ENCODE measurements around the gene POP7.

The POP7 gene

DNA sequence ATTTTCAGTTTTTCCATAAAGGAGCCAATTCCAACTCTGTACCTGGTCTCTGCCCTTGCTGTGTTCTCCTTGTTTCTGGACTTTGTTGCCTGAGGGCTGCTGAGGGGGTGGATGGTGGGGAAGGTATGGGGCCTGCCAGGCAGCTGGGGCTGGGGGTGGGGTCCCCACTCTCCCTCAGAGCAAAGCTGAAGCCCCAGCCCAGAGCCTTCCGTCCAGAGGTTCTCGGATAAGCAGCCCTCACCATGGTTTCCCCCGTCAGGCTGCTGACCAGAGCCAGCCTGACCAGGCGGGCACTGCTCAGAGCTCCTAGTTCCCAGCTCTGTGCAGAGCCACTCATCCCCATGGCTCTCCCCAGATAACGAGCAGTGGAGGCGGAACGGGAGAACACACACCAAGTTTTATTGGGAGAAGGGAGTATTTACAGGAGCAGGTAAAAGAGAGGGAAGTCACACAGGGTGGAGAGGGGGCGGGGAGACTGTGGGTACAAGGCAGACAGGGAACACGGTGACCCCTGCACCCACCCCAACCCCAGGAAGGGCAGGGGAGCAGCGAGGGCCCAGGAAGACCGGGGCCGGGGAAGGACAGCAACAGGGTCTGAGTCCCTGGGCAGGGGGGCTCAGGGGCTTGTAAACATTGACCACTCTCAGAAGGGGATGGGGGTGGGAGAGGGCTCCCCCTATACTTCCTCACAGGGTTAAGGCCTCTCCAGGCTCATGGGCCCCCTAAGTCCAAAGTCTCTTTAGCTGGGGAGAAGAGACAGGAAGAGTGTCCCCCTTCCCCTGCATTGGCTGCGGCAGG is 26.6 kb upstream of the POP7 start:
- no peak for DNase-seq

DNA sequence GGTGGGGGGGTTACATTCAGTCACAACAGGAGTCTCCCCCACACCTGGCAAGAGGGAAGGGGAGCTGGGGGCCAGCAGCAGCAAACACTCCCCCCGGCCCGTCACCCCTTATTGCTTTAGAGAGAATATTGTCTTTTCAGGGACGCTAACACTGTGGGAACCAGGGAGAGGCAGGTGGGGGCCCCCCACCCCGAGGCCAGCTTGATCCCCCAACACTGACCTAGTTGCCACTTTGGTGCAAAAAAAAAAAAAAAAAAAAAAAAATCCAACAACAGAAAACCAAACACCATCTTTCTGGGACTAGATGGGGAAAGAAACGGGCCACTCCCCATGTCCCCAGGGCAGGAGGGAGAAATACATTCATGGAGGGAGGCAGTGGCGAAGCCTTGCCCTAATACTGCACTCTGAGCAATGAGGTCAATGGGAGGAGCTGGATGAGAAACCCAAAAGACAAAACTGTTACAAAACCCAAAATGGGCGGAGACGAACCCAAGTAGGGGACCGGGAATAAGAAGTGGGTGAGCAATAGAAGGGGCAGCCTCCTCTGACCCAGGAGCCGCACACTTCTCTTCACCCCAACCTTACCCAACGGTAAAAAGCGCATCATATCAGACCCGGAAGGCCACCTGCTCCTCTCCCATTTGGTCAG is 25.9 kb upstream of the POP7 start:
- DNase-seq, result no peak

DNA sequence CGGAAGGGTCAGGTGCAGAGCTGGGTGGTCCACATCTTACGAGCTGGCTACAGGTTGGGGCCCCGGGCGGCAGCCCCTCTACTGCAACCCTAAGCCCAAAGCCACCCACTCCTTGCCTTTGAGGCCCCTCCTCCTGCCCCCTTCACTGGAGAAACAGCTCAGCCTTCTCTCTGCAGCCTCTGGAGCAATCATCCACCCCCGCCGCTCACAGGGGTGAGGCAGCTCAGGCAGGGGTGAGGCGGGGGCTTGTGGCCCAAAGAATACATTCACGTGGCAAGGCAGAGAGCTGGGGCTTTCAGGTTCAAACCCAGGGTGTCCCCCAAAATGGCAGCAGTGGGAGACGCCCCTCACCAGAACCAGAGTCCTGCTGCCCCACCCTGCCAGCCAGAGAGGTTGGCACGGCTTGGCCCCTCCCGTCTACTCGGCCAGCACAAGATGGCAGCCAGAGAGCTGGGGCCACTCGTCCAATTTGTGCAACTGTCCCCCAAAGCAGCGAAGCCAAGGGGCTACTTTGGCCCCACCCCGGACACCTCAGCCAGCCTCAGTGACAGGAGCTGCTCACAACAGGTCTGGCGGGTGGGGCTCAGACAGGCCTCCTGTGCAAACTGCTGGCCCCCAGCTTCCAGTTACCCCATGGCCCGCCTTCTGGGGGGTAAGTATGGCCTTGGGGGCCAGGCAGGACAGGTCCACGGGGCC is 25.2 kb upstream of the POP7 start:
- no peak for DNase-seq

DNA sequence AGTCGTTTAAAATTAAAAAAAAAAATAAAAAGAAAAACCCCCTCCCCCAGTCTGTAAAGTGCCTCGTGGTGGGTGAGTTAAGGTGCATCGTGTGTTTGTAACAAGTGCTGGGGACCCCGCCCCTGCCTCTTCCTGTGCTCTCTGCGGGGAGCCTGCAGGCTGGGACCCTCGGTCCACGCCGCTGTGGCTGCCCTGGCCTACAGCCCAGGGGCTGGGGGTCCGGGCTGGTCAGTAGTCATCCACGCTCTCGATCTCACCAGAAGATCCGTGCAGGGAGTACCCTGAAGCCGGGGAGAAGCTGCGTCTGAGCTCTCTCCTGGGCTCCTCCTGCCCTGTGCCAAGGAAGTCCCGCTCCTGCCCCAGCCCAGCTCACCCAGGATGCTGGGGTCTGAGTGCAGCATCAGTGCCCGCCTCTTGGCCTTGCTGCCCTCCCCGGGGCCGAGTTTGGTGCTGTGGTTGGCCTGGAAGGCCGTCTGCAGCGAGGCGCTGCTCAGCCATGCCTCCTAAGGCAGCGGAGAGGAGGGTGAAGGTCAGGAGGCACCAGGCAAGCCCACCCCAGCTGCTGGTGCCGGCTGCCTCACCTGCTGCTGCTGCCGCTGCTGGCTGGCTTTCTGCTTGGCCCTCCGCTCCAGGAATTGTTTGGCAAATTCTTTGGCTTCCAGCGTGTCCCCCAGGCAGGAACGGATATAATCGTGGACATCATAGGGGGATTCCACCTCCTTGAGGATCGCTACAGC is 24.3 kb upstream of the POP7 start:
- DNase-seq, result no peak

DNA sequence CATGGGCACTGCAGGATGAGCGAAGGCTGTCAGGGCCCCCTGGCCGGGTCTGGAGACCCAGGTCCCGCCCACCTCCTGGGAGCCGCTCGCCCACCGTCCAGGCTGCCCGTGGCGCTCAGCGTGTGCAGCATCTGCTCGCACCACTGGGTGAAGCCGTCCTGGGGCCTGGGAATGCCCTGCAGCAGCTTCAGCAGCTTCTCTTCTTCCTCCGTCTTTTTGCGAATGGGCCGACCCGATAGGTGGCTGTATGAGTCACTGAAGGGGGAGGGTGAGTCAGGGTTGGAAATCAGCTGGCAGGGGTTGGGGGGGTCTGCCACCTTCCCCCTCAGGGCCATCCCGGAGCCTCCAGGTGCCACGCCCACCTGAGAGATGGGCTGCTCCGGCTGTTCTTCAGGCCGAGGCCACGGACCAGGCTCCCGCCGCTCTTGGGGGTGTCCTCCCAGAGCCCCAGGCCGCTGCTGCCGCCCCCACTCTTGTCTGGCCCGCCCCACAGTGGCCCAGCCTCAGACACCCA is 23.6 kb upstream of the POP7 start:
- DNase-seq, result no peak

DNA sequence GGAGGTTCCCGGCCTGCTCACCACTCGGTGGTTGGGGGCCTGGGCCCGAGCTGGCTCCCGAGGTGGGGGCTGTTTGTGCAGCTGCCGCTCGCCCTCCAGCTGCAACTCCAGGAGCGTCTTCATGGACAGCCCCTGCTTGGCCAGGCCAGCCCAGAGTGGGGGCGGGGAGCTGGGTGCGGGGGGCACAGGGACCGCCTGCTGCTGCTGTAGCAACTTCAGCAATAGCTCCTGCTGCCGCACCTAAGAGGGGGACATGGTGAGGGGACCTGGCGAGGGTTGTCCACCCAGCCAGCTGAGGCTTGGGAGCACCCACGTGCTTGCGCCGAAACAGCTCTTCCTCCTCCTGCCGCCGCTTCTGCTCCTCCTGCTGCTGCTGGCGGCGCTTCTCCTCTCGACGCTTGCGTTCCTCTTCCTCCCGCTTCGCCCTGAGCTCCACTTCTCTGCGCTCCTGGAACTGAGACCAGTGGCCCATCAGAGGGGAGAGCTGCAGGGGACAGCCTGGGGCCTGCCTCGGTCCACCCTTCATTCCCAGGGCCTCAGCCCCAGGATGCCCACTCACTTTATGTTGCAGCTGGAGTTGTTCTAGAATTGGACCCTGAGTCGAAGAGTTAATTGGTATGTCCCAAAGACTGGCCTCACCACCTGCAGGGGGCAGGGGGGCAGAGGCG is 22.8 kb upstream of the POP7 start:
- no peak for DNase-seq

DNA sequence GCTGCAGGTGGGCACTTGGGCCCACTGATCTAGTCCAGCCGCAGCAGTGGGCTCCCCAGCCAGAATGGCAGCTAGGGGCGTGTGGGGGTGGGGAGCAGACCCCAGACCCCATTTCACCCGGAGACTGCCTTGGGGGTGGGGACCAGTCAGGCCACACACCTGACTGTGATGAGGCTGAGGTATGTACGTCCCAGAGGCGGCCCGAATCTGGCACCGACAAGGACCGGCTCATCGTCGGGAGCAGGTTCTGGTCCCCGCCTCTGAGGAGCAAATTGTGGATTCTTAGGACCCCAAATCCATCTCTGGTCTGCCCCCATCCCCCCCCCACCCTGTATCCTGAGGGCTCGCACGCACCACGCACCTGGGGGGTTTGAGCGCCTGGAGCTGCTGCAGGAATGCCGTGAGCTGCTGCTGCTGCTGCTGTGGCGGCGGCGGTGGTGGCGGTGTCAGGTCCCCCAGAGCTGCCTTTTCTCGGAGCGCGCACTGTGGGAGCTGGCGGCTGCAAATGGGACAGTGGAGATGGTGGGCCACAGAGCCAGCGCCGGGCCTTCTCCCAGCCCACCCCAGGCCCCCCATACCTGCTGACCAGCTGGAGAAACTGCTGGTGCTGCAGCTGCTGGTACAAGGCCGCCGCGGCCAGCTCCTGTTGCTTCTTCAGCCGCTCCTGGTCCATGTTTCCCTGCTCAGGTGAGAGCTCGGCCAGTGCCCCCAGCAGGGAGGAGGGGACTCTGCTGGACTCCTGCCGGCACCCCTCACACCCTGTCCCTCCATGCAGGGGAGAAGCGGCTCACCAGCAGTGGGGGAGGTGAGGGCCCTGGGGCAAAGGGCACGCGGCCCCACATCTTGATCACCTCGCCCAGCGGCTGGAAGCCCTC is 22.0 kb upstream of the POP7 start:
- DNase-seq, result no peak

DNA sequence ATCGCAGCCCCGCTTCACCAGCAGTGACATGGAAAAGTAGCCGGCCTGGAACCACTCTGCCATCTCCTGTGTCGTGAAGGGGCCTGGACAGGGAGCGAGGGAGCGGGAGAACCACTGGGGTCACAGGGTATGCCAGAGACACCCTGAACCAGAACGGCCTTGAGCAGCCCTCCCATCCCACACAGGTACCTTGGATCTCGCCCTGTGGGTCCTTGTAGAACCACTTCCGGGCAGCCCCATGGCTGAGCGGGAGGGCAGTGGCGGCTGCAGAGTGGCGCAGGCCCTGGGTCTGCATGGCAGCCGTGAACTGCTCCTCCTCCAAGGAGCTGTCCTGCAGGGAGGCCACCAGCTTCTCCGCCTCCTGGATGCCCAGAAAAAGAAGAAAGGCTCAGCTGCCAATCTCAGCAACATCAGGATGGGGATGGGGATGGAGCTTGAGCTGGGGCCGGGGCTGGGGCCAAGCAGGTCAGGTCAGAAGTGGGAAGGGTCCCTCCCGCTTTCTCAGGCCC is 21.3 kb upstream of the POP7 start:
- DNase-seq, result no peak

DNA sequence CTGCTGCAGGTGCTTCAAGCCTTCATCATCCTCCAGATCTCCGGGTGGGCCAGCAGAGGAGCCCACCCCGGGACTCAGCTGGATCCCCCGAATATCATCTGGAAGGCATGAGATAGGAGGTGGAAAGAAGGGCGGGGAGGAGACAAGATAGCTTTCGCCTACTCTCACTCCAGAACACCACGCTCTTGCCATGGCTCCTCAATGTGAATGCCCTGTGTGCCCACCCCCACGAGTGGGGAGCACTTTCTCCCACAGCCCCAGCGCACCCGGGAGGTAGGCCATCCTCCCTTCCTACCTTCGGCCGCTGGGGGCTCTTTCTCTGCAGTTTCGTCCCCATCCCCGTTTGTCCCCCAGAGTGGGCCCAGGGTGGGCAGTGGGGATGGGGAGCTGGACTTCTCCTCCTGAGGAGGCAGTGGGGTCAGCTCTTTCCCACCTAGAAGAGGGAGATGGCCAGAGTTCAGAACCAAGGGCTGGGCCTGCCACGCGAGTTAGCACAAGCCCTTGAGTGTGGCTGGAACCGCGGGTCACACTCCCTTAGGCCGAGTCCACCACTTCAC is 20.8 kb upstream of the POP7 start:
- DNase-seq, result no peak

DNA sequence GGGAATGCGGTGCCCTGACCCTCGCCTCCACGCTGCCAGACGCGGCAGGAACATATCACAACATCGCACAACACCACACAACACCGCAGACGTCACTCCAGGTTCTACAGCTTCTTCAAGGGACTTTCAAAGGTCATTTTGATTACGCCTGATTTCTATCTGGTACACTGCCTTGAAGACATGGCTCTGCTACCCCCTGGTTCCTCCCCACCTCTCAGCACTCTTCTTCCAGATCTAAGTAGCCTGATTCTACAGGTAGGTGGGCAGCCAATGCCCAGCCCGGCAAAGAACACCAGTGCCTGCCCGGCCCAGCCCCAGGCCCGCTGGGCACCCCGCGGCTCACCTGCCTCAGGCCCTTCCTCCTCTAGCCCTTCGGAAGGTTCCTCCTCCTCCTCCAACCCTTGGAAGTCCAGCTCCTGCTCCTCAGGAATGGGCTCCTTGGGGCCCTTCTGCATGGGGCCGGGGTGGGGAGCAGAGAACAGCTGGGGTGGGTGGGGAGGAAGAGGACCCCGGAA is 20.2 kb upstream of the POP7 start:
- DNase-seq, result no peak

DNA sequence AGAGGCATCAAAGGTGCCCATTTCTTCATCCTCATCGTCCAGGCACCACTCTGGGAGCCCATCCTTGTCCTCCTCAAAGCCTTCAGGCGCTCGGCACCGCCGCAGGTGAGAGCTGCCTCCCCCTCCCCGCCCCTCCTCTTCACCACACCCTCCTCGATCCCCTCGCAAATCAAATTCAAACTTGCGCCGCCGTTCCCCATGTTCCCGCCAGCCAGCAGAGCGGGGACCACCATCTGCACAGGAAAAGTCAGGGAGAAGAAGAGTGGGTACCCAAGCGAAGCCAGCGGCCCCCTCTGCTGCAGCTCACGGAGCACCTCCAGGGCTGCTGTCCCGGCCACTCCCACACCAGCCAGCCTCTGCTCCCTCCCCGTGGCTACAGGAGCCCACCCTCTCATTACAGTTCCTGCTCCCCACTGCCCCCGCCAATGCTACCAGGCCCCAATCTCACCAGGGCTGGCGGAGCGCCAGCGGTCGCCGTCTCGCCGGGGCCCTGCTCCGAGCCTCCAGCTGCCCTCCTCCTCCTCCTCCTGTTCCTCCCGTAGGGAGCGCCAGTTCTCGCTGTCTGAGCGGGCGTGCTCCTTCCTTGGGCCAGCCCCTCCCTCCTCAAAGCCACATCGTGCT is 19.6 kb upstream of the POP7 start:
- DNase-seq, result no peak

DNA sequence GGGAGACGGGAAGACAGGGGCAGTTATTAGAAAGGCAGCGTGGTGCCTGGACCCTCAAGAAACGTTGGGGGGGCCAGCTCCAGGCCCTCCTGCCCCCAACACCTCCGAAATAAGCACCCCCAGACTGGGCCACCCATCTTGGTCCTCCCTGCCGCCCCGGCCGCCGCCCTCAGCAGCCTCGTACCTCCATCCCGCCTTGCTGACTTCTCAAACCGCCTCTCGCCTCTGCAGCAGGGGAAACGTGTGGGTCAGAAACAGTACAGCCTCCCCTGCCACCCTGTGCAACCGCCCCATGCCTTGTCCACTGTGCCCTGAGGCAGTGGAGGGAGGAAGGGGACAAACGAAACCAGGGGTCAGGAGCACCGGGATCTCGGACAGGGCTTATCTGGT is 19.1 kb upstream of the POP7 start:
- DNase-seq, result no peak

DNA sequence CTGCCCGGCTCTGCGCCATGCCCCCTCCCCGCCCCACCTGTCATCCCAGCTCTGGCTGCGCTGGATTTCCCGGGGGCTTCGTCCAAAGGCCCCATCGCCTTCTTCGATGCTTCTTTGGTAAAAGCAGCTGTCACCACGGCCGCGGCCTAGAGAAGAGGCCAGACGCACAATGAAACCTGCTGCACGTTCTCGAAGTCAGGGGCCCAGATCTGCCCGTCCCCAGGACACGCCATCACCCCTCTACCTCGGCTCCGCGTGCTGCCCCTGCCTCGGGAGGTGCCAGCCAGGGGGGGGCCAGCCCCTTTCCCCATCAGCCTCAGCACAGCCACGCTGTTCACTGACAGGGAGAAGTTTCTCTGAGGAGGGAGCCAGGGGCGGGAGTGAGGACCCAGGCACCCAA is 18.7 kb upstream of the POP7 start:
- DNase-seq, result no peak

DNA sequence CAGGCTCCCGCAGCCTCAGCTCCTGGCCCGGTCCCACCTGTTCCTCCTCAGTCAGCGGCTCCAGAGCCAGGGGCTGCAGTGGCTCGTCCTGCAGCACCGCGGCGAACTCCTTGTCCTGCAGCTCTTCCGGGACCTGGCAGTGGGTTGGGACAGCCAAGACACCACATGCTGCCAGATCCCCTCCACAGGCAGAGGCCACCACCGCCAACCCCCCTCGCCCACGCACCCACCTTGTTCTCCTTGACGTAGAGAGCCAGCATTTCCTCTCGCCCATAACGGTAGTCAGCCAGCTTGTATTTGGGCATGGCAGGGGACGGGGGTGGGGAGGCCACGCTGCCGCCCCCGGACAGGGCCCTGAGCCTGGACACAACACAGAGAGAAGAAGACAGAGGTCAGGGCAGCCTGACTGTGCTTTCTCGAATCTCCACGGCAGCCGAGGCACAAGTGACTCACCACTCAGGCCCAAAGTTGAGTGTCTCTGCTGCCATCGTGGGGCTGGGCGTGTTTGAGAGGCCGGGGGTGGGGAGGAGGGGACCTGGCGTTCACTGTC is 18.1 kb upstream of the POP7 start:
- DNase-seq, result no peak

DNA sequence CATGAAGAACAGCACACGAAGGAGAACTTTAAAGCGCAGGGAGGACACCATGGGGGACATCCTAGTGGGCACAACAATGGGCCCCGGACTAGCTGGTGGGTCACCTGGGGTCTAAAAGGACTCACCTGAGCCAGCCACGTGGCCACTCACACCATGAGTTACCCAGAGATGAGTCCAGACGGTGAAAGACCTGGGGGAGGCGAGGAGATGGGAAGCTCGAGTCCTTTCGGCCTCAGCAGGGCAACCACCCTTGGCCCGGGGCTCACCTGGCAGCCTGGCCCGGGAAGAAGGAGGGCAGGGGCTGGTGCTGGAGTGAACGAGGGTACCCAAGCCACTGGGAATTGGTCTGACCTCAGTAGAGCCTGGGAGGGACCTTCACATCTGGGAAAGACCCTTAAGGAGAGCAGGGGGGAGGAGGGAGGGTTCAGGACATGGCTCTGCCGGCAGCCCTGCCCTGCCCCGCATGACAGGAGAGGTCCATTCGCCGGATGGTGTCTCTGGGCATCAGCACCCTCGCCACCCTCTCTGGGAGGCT is 17.5 kb upstream of the POP7 start:
- no peak for DNase-seq

DNA sequence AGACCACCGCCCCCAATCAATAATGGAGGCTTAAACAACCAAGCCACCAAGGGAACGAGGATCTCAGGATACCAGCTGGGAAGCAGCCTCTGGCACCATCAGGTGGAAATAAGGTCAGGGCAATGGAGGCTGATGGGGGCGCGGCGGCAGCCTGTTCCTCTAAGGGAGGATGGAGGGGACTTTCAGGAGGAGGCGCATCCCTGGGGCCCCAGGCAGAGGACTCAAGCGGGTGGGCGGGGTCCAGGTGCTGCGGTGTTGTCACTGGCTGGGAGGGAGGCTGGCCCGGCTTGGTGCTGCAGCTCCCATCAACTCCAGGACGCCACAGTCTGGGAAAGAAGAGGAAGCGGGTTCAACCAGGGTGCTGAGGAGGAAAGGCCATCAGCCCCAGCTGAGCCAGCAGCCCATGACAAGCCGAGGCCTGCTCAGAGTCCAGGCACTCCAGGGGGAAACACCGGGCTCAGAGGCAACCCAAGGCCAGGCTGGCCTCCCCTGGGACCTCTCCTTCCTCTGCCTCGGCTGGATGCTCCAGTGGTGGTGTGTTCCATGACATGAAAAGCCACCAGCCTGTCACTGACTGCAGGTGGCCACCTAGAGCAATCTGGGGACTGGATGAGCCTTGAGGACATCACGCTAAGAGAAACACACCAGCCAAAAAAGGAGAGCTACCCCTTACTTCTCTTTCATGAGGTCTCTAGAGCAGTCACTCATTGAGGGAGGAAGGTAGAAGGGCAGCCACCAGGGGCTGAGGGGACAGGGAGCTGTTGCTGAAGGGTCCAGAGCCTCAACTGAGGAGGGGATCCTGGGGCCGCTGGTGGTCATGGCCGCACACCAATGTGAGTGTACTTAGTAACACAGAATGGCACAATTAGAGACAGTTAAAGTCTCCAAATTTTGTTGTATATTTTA is 16.4 kb upstream of the POP7 start:
- no peak for DNase-seq

DNA sequence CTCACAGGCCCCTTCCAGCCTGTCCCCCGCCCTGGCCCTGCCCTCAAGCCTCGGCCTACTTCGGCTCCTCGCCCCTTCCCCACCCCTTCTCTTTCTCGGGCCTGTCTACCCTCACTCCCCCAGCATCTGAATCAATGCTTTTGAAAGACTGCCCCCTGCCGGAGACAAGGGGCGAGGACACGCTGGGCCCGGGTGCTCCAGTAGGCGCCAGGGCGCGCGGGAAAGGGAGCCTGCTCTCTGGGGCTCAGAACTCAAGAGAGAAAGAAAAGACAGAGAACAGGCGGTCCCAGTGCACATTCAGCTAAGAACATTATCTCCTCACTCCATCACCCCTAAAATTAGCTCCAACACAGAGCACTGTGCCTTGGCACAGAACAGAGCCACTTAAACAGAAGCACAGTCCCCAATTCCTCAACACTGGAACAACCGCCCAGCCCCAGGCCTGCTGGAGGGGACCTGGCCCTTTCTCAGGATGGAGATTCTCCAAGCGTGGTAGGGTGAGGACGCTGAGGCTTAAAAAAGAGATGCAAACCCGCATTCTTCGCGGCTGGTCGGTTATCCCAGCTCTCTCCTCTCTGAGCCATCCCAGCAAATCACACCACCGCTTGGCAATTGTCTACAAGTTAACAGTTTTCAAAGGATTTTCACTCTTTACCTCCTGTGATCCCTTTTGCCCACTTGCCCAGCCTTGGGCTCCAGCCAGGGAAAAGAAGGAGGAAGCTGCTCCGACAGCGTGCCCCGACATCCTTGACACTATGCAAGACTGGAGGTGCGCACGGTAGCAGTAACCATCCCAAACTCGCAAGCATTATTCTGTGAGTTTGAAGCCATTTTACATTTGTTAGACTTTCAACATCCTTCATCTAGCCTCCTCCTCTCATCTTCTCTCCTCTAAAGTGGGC is 14.0 kb upstream of the POP7 start:
- peak; percentile 75 for DNase-seq

DNA sequence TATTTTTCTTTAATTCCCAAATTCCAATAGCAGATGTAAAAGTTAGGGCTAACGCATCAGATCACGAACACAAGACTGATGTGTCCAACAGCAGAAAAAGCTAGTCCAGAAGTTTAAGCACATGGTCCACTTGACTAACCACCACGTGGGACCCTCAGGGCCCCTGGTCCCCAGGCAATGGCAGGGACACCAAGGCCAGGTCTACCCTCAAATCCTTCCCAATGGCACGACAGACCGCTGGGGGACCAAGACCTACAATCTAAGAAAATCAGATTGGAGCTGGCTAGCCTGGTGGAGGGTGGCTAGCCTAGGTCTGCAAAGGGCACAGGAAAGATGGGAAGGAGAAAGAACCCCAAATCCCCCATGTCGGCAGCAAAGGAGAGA is 13.4 kb upstream of the POP7 start:
- no peak for DNase-seq

Measured in NCI-H69 (cell line).